GM23338 (cell line): ENCODE data around the gene RBM14. TPM values are rescaled to one million over a fixed set of nuclear protein-coding genes. Genes with fewer than 3 reads are reported as not detected.

Experiments used
- ATAC-seq: fragments of 200-7000 bp; cut with Tn5 transposase; 3 replicates; pipeline ENCODE4 v1.9.1; 2020
- DNase-seq: peaks from one replicate; pipeline ENCODE4 v3.0.0-alpha.2; 2015; ENCODE audit warnings: low spot score
- H2AFZ ChIP-seq: fragments of 200-600 bp; sonication (generic); 2 replicates; pipeline ENCODE4 v1.8.0; 2016; ENCODE audit warnings: antibody characterized with exemption, mild to moderate bottlenecking, moderate library complexity
- H3F3A ChIP-seq: fragments of 200-600 bp; sonication (generic); replicated peaks from 2 replicates; pipeline ENCODE4 v1.8.0; 2017; ENCODE audit warnings: antibody characterized with exemption, mixed run types, low read depth
- H3K27ac ChIP-seq: fragments of 200-600 bp; sonication (generic); 2 replicates; pipeline ENCODE4 v1.6.1; 2016; ENCODE audit warnings: low read depth
- H3K27me3 ChIP-seq: fragments of 200-600 bp; sonication (generic); 2 replicates; pipeline ENCODE4 v1.8.0; 2016; ENCODE audit warnings: mild to moderate bottlenecking, mixed run types, moderate library complexity; ENCODE audit not compliant: insufficient read depth
- H3K36me3 ChIP-seq: fragments of 200-600 bp; sonication (generic); 2 replicates; pipeline ENCODE4 v1.8.0; 2016; ENCODE audit warnings: mild to moderate bottlenecking; ENCODE audit not compliant: insufficient read depth
- H3K4me1 ChIP-seq: fragments of 200-600 bp; sonication (generic); 2 replicates; pipeline ENCODE4 v1.8.0; 2016; ENCODE audit warnings: mild to moderate bottlenecking, moderate library complexity; ENCODE audit not compliant: insufficient read depth
- H3K4me2 ChIP-seq: fragments of 200-600 bp; sonication (generic); 2 replicates; pipeline ENCODE4 v1.7.1; 2017; ENCODE audit warnings: mixed run types
- H3K4me3 ChIP-seq: fragments of 200-600 bp; sonication (generic); 2 replicates; pipeline ENCODE4 v1.6.1; 2016; ENCODE audit warnings: mixed run types
- H3K79me2 ChIP-seq: fragments of 200-600 bp; sonication (generic); replicated peaks from 2 replicates; pipeline ENCODE4 v1.8.0; 2017; ENCODE audit warnings: mild to moderate bottlenecking; ENCODE audit not compliant: insufficient read depth
- H3K9me2 ChIP-seq: fragments of 200-600 bp; sonication (generic); 2 replicates; pipeline ENCODE4 v1.8.0; 2017; ENCODE audit not compliant: insufficient read depth
- H4K20me1 ChIP-seq: fragments of 200-600 bp; sonication (generic); replicated peaks from 2 replicates; pipeline ENCODE4 v1.8.0; 2017; ENCODE audit warnings: mild to moderate bottlenecking; ENCODE audit not compliant: insufficient read depth
- H3K27ac Mint-ChIP-seq: 2 replicates; pipeline ENCODE4 v1.8.0; 2020; ENCODE audit warnings: inconsistent platforms, mild to moderate bottlenecking, moderate library complexity, mixed read lengths
- H3K27me3 Mint-ChIP-seq: 3 replicates; pipeline ENCODE4 v1.8.0; 2022; ENCODE audit warnings: low read depth, mild to moderate bottlenecking, moderate library complexity, mixed read lengths, inconsistent platforms; ENCODE audit not compliant: insufficient read depth, poor library complexity
- H3K36me3 Mint-ChIP-seq: 3 replicates; pipeline ENCODE4 v1.8.0; 2021; ENCODE audit warnings: low read depth, mild to moderate bottlenecking, inconsistent platforms, moderate library complexity, mixed read lengths
- H3K4me1 Mint-ChIP-seq: 3 replicates; pipeline ENCODE4 v1.8.0; 2020; ENCODE audit warnings: mild to moderate bottlenecking, inconsistent platforms, mixed read lengths
- H3K4me3 Mint-ChIP-seq: 3 replicates; pipeline ENCODE4 v1.8.0; 2021; ENCODE audit warnings: moderate library complexity, mild to moderate bottlenecking, inconsistent platforms, mixed read lengths
- H3K9me3 Mint-ChIP-seq: 3 replicates; pipeline ENCODE4 v1.8.0; 2020; ENCODE audit warnings: moderate library complexity, mild to moderate bottlenecking, inconsistent platforms, mixed read lengths
- CREB1 ChIP-seq: fragments of 250-450 bp; sonication (Bioruptor Pico); IDR thresholded peaks from 2 replicates; pipeline ENCODE4 v1.5.0; 2020; ENCODE audit warnings: low read depth, mild to moderate bottlenecking, moderate library complexity
- EZH2 ChIP-seq: fragments of 200-600 bp; sonication (generic); IDR thresholded peaks from one replicate; pipeline ENCODE4 v1.8.0; 2017; ENCODE audit warnings: antibody characterized with exemption, mild to moderate bottlenecking, low read depth; ENCODE audit not compliant: unreplicated experiment
- EZH2phosphoT487 ChIP-seq: fragments of 200-600 bp; sonication (generic); IDR thresholded peaks from one replicate; pipeline ENCODE4 v1.8.1; 2018; ENCODE audit warnings: antibody characterized with exemption; ENCODE audit not compliant: unreplicated experiment
- POLR2AphosphoS5 ChIP-seq: IDR thresholded peaks from 2 replicates; pipeline ENCODE4 v1.6.1; 2016; ENCODE audit warnings: antibody characterized with exemption, low read depth
- STAT1 ChIP-seq: IDR thresholded peaks from one replicate; pipeline ENCODE4 v1.6.1; 2016; ENCODE audit warnings: antibody characterized with exemption; ENCODE audit not compliant: unreplicated experiment
- ZNF114 ChIP-seq: fragments of 250-450 bp; sonication (Bioruptor Pico); IDR thresholded peaks from 2 replicates; pipeline ENCODE4 v1.5.0; 2020; ENCODE audit warnings: mild to moderate bottlenecking, moderate library complexity
- polyA plus RNA-seq: library from polyadenylated mRNA; unstranded; fragments of >200 nt; fragmentation: Nextera tagmentation; extraction: Ambion mirVana; gene quantifications from 2 replicates; pipeline ENCODE4 v1.2.1, GENCODE V29; 2016
- total RNA-seq: library from RNA; depleted of rRNA; stranded (reverse); fragments of >200 nt; shearing (Covaris generic); gene quantifications from 2 replicates; pipeline ENCODE4 v1.2.3, GENCODE V29; 2014
- TF ChIP-seq, protein P1 (sequence below): IDR thresholded peaks from 2 replicates; pipeline ENCODE4 v1.6.1; 2016; ENCODE audit warnings: antibody characterized with exemption
- TF ChIP-seq, protein P2 (sequence below), 2 experiments: fragments of 200-600 bp in 1 of 2; sonication (generic) in 1 of 2; conservative IDR thresholded peaks; 2 replicates each; pipeline versions ENCODE4 v1.5.1 to v1.6.1; 2016 to 2017; ENCODE audit warnings: antibody characterized with exemption in 2 of 2, low read depth in 2 of 2, mild to moderate bottlenecking in 2 of 2, moderate library complexity in 1 of 2
- TF ChIP-seq, protein P3 (sequence below): fragments of 250-450 bp; sonication (Bioruptor Pico); IDR thresholded peaks from 2 replicates; pipeline ENCODE4 v1.5.0; 2020; ENCODE audit warnings: mild to moderate bottlenecking, moderate library complexity

The RBM14 gene
- total and polyA plus RNA-seq, 2 experiments from 2014 or later, result 45.4 to 83.5 TPM

DNA sequence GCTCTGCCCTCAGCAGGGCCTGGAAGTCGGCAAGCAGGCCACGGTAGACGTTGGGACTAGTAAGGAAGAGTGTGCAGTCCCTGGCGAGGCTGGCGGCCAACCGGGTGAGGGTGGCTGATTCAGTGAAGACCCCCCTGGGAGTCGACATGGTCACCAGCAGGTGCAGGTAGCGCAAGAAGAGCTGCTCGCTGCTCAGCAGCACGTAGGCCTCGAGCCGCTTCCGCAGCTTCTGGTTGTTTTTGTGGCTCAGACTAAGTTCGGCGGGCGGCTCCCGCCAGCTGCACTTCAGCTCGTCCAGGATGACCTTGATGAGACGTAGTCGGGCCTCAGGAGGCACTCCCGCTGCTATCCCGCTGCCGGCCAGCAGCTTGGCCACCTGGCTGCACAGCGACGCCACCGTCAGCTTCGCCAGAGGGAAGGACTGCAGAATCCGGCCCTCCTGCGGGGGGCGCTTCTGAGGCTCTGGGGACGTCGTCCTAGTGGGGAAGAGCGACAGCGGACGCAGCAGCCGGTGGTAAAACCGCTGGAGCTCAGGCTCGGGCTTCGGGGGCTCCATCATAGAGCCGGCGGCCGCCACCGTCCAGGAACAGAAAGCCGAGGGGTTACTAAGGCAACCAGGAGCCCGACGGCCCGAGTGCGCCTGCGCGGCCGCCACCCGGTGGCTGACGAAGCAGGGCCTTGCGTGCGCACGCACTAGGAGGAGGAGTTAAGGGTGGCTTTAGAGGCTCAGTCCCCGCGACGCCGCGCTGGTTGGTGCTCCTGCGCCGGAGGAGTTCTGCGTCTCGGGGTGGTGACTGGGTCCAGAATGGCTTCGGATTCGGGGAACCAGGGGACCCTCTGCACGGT lies 23.8 kb upstream of the RBM14 start, which contains the start of the genes CCDC87 and CCS:
Gene CCDC87 (minus strand): TSS at position 607 of the 846 bp plus-strand sequence. CDS start 48 bp downstream, at position 559.
Gene CCS (plus strand): TSS at position 729 of the 846 bp plus-strand sequence. CDS start 77 bp downstream, at position 806.
- Histone ChIP-seq H3K27me3 (0 out of 2 replicates have a peak, but pooled peaks cover 7% of the 10 kb centered on the region), H3K4me3 (peak within 1 kb of the TSS; percentile 67), H3K27ac (peak within 1 kb of the TSS; percentile 80; the same call in 1 of the 2 replicates), H3K4me1 (peaks cover 10% of the 10 kb centered on the region; the same call in 1 of the 2 replicates), H3K79me2 (no peaks in the 10 kb centered on the region; the same call in 1 of the 2 replicates), H3F3A (0 out of 2 replicates have a peak, but pooled peaks cover 10% of the 10 kb centered on the region), H3K4me2 (peak within 1 kb of the TSS; percentile 84), H4K20me1 (no peaks in the 10 kb centered on the region), H3K9me2 (no peaks in the 10 kb centered on the region), H3K36me3 (no peaks in the 10 kb centered on the region; the same call in 1 of the 2 replicates), H2AFZ (peak within 1 kb of the TSS; percentile 97)
- Mint-ChIP-seq H3K36me3 (peaks cover 15% of the 10 kb centered on the region; the same call in 2 of the 3 replicates), H3K27me3 (peaks cover 20% of the 10 kb centered on the region), H3K27ac (peak within 1 kb of the TSS; percentile 97), H3K4me1 (peaks cover 12% of the 10 kb centered on the region), H3K4me3 (peak within 1 kb of the TSS; percentile 97), H3K9me3 (peaks cover 31% of the 10 kb centered on the region)
- TF ChIP-seq, protein P1, sequence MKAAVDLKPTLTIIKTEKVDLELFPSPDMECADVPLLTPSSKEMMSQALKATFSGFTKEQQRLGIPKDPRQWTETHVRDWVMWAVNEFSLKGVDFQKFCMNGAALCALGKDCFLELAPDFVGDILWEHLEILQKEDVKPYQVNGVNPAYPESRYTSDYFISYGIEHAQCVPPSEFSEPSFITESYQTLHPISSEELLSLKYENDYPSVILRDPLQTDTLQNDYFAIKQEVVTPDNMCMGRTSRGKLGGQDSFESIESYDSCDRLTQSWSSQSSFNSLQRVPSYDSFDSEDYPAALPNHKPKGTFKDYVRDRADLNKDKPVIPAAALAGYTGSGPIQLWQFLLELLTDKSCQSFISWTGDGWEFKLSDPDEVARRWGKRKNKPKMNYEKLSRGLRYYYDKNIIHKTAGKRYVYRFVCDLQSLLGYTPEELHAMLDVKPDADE, result peak; percentile 25; the same call in 1 of the 2 replicates
- TF ChIP-seq EZH2 (no peak), EZH2phosphoT487 (no peak), POLR2AphosphoS5 (peak; percentile 99), ZNF114 (CRISPR knock-in tag) (no peak), STAT1 (no peak), CREB1 (CRISPR knock-in tag) (peak; percentile 56)
- TF ChIP-seq, protein P2, sequence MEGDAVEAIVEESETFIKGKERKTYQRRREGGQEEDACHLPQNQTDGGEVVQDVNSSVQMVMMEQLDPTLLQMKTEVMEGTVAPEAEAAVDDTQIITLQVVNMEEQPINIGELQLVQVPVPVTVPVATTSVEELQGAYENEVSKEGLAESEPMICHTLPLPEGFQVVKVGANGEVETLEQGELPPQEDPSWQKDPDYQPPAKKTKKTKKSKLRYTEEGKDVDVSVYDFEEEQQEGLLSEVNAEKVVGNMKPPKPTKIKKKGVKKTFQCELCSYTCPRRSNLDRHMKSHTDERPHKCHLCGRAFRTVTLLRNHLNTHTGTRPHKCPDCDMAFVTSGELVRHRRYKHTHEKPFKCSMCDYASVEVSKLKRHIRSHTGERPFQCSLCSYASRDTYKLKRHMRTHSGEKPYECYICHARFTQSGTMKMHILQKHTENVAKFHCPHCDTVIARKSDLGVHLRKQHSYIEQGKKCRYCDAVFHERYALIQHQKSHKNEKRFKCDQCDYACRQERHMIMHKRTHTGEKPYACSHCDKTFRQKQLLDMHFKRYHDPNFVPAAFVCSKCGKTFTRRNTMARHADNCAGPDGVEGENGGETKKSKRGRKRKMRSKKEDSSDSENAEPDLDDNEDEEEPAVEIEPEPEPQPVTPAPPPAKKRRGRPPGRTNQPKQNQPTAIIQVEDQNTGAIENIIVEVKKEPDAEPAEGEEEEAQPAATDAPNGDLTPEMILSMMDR (conservative IDR thresholded peaks at IDR 0.05; ENCODE audit: low read depth in 2 of 2), result peak; percentile 74 to 79
- TF ChIP-seq, protein P3, sequence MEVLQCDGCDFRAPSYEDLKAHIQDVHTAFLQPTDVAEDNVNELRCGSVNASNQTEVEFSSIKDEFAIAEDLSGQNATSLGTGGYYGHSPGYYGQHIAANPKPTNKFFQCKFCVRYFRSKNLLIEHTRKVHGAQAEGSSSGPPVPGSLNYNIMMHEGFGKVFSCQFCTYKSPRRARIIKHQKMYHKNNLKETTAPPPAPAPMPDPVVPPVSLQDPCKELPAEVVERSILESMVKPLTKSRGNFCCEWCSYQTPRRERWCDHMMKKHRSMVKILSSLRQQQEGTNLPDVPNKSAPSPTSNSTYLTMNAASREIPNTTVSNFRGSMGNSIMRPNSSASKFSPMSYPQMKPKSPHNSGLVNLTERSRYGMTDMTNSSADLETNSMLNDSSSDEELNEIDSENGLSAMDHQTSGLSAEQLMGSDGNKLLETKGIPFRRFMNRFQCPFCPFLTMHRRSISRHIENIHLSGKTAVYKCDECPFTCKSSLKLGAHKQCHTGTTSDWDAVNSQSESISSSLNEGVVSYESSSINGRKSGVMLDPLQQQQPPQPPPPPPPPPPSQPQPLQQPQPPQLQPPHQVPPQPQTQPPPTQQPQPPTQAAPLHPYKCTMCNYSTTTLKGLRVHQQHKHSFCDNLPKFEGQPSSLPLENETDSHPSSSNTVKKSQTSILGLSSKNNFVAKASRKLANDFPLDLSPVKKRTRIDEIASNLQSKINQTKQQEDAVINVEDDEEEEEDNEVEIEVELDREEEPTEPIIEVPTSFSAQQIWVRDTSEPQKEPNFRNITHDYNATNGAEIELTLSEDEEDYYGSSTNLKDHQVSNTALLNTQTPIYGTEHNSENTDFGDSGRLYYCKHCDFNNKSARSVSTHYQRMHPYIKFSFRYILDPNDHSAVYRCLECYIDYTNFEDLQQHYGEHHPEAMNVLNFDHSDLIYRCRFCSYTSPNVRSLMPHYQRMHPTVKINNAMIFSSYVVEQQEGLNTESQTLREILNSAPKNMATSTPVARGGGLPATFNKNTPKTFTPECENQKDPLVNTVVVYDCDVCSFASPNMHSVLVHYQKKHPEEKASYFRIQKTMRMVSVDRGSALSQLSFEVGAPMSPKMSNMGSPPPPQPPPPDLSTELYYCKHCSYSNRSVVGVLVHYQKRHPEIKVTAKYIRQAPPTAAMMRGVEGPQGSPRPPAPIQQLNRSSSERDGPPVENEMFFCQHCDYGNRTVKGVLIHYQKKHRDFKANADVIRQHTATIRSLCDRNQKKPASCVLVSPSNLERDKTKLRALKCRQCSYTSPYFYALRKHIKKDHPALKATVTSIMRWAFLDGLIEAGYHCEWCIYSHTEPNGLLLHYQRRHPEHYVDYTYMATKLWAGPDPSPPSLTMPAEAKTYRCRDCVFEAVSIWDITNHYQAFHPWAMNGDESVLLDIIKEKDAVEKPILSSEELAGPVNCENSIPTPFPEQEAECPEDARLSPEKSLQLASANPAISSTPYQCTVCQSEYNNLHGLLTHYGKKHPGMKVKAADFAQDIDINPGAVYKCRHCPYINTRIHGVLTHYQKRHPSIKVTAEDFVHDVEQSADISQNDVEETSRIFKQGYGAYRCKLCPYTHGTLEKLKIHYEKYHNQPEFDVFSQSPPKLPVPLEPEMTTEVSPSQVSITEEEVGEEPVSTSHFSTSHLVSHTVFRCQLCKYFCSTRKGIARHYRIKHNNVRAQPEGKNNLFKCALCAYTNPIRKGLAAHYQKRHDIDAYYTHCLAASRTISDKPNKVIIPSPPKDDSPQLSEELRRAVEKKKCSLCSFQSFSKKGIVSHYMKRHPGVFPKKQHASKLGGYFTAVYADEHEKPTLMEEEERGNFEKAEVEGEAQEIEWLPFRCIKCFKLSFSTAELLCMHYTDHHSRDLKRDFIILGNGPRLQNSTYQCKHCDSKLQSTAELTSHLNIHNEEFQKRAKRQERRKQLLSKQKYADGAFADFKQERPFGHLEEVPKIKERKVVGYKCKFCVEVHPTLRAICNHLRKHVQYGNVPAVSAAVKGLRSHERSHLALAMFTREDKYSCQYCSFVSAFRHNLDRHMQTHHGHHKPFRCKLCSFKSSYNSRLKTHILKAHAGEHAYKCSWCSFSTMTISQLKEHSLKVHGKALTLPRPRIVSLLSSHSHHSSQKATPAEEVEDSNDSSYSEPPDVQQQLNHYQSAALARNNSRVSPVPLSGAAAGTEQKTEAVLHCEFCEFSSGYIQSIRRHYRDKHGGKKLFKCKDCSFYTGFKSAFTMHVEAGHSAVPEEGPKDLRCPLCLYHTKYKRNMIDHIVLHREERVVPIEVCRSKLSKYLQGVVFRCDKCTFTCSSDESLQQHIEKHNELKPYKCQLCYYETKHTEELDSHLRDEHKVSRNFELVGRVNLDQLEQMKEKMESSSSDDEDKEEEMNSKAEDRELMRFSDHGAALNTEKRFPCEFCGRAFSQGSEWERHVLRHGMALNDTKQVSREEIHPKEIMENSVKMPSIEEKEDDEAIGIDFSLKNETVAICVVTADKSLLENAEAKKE (CRISPR knock-in tag), result no peak
- DNase-seq, result peak; percentile 96
- peak; percentile 94 for ATAC-seq
